DMS 273 (cell line): ENCODE data around the gene DAPK3.

ENCODE experiments used
- DNase-seq: peaks from one replicate; lab custom pipeline; 2025; ENCODE audit not compliant: unreplicated experiment; lab: John Stamatoyannopoulos, UW

DAPK3 gene

DNA sequence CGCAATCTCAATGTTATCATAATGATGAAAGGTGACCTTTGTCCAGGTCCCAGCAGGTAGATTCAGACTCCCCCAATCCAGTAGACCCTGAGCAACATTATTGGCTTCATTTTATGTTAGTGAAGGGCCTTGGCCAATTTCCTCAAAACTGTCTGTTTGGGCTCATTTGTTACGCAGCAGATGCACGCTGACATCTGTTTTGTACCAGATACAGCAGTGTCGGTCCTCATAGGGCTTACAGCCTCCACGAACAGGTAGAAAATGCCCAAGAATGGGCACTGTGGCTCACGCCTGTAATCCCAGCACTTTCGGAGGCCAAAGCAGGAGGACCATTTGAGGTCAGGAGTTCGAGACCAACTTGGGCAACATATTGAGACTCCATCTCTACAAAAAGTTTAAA lies 51.1 kb downstream of the DAPK3 start:
- DNase-seq, result no peak

GRCh38 chr19:3916033-3916432 lies 54.9 kb downstream of the DAPK3 start:
- DNase-seq, result no peak

DNA sequence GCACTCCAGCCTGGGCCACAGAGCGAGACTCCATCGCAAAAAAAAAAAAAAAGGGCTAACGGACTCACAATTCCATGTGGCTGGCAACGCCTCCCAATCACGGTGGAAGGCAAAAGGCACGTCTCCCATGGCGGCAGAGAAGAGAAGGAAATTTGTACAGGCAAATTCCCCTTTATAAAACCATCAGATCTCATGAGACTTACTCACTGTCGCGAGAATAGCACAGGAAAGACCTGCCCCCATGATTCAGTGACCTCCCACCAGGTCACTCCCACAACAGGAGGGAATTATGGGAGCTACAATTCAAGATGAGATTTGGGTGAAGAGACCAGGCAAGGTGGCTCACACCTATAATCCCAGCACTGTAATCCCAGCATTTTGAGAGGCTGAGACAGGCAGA lies 56.7 kb downstream of the DAPK3 start:
- no peak for DNase-seq

GRCh38 chr19:3910105-3910504 lies 60.8 kb downstream of the DAPK3 start:
- no peak for DNase-seq
